Nephron progenitor cell (in vitro differentiated cells): ENCODE results near the gene TPSD1.

Source experiments
- DNase-seq: peaks from one replicate; pipeline ENCODE4 v3.0.0; 2021
- H3K27ac Mint-ChIP-seq: 2 replicates; pipeline ENCODE4 v1.8.0; 2021; ENCODE audit warnings: mild to moderate bottlenecking, moderate library complexity, mixed read lengths
- H3K27me3 Mint-ChIP-seq: 2 replicates; pipeline ENCODE4 v1.8.0; 2021; ENCODE audit warnings: mild to moderate bottlenecking, low read depth, mixed read lengths; ENCODE audit not compliant: poor library complexity
- H3K36me3 Mint-ChIP-seq: 2 replicates; pipeline ENCODE4 v1.8.0; 2021; ENCODE audit warnings: low read depth, mixed read lengths
- H3K4me1 Mint-ChIP-seq: 2 replicates; pipeline ENCODE4 v1.8.0; 2021; ENCODE audit warnings: mixed read lengths
- H3K4me3 Mint-ChIP-seq: 2 replicates; pipeline ENCODE4 v1.8.0; 2021; ENCODE audit warnings: mild to moderate bottlenecking, moderate library complexity, mixed read lengths
- H3K9me3 Mint-ChIP-seq: 2 replicates; pipeline ENCODE4 v1.8.0; 2021; ENCODE audit warnings: mild to moderate bottlenecking, moderate library complexity, mixed read lengths
- CTCF ChIP-seq: fragments of 200-600 bp; sonication (generic); IDR thresholded peaks from 2 replicates; pipeline ENCODE4 v1.5.0; 2021; ENCODE audit warnings: antibody characterized with exemption

TPSD1 gene

GRCh38 chr16:1283296-1283695 lies 27.4 kb downstream of the TPSD1 start:
- DNase-seq = peak; percentile 66

GRCh38 chr16:1283996-1284616 lies 28.2 kb downstream of the TPSD1 start:
- Mint-ChIP-seq H3K4me3 (no peak overlapping the region), H3K9me3 (no peaks in the 10 kb centered on the region), H3K27ac (no peak overlapping the region), H3K4me1 (peaks cover 66% of the 10 kb centered on the region), H3K36me3 (no peaks in the 10 kb centered on the region), H3K27me3 (peaks cover 41% of the 10 kb centered on the region)
- TF ChIP-seq CTCF = no peak
- DNase-seq = no peak

More at GRCh38 chr16:1283296-1283695, 27.4 kb downstream of the TPSD1 start:
- H3K9me3 Mint-ChIP-seq = no peaks in the 10 kb centered on the region
- H3K4me1 Mint-ChIP-seq = peaks cover 72% of the 10 kb centered on the region
- peaks cover 33% of the 10 kb centered on the region for H3K27me3 Mint-ChIP-seq
- H3K4me3 Mint-ChIP-seq = peak overlapping the region; percentile 67
- H3K27ac Mint-ChIP-seq = peak overlapping the region; percentile 39
- no peak for TF ChIP-seq CTCF
- H3K36me3 Mint-ChIP-seq = no peaks in the 10 kb centered on the region

- H3K4me1 Mint-ChIP-seq = peaks cover 68% of the 10 kb centered on the region
- peak; percentile 37 for TF ChIP-seq CTCF
- H3K27ac Mint-ChIP-seq = no peak overlapping the region
- no peaks in the 10 kb centered on the region for H3K36me3 Mint-ChIP-seq
- no peaks in the 10 kb centered on the region for H3K9me3 Mint-ChIP-seq
- no peak for DNase-seq
- peaks cover 56% of the 10 kb centered on the region for H3K27me3 Mint-ChIP-seq
- peak overlapping the region; percentile 25 for H3K4me3 Mint-ChIP-seq
These were observed 30.0 kb downstream of the TPSD1 start for GRCh38 chr16:1285669-1286512.

GRCh38 chr16:1286513-1287094 lies 30.7 kb downstream of the TPSD1 start:
- no peak for TF ChIP-seq CTCF
- H3K36me3 Mint-ChIP-seq = no peaks in the 10 kb centered on the region
- no peak overlapping the region for H3K27ac Mint-ChIP-seq
- no peak for DNase-seq
- no peak overlapping the region for H3K4me3 Mint-ChIP-seq
- no peaks in the 10 kb centered on the region for H3K9me3 Mint-ChIP-seq
- peaks cover 68% of the 10 kb centered on the region for H3K4me1 Mint-ChIP-seq
- H3K27me3 Mint-ChIP-seq = peaks cover 58% of the 10 kb centered on the region

- Mint-ChIP-seq H3K27me3 (peaks cover 61% of the 10 kb centered on the region), H3K36me3 (no peaks in the 10 kb centered on the region), H3K4me1 (peaks cover 65% of the 10 kb centered on the region), H3K27ac (no peak overlapping the region), H3K9me3 (no peaks in the 10 kb centered on the region), H3K4me3 (peak overlapping the region; percentile 62)
- no peak for DNase-seq
- no peak for TF ChIP-seq CTCF
These were observed 32.3 kb downstream of the TPSD1 start for GRCh38 chr16:1287982-1288670.
